GM18499 (cell line): ENCODE measurements around the gene IL17RC.

Experiments used
- ATAC-seq: cut with Tn5 transposase; IDR thresholded peaks from one replicate; pipeline ENCODE4 v1.9.1; 2021; ENCODE audit warnings: moderate number of reproducible peaks; ENCODE audit not compliant: insufficient read depth, unreplicated experiment

IL17RC gene

DNA sequence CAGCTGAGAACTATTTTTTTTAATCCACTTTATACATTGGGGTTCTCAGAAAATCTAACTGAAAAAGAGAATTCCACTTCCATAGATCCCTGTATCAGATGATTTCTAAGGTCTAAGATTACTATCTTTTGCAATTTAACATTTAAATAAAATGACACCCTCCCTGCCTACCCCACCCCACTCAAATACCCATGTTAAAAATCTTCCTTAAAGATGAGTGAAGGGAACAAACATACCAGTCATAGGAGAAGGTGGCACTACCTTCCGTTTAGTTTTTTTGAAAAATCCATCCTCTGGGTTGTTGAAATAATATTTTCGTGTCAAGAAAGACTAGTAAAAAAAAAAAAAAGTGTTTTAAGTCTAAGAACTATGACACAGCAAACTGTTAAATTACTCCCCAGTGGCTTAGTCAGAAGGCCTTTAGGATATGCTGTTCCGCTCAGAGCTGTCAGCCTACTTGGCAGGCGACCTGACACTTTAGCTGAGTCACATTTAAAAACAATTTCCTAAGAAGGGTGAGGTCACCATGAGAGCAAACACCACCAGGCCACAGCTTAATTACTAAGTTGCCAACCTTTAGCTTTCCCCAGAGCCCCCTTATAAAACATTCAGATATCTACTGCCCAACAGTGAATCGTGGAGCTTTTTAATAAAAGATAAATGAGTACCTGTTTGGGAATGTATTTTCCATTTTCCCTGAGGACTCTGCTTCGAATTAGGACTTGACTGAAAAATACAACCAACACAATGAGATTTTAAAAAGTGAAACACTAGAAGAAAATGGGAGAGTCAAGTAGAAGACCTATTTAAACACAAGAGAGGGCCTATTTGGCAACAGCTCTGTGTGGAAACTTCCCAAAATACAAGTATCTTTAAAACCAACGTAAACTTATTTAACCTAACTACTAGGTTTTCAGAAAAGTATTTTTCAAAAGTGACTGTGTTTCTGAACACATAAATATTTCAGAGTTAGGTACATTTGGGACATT is 60.1 kb downstream of the IL17RC start:
- ATAC-seq: no peak

DNA sequence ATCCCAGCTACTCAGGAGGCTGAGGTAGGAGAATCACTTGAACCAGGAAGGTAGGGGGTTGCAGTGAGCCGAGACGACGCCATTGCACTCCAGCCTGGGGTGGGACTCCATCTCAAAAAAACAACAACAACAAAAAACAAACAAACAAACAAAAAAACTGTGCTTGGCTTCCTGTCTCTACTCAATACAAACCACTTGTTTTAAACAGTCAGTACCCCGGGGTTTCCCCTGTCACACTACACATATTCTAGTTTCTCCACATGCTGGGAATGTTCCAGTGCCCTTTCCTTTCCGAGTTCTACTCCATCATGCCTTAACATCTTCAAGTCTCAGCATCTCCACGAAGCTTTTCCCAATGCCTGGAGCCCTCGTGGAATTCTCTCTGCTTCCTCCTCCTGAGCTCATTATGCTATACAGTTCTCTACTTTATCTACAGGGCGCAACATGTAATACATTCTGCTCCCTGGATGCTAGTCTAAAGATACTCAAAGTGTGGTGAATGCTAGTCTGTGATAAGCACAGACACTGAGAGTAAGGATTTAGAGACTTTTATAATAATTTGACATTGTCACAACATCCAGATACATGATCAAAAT is 61.9 kb downstream of the IL17RC start:
- ATAC-seq: no peak

- ATAC-seq: no peak
Observed at GRCh38 chr3:9980251-9980650, 63.4 kb downstream of the IL17RC start.
